ENCODE measurements around the gene CERS6. TPM values are rescaled to one million over a fixed set of nuclear protein-coding genes. Genes with fewer than 3 reads are reported as not detected.

The CERS6 gene
- total and polyA plus RNA-seq, 2 experiments from 2014 or later: 40.9 to 99.1 TPM

- 73% methylated on average over 3 of the region's 3 CpGs for WGBS (ENCODE audit: low lambda C conversion rate, missing lambda C conversion rate)
- H3K79me2 ChIP-seq: peaks cover 100% of the 10 kb centered on the region
- H3K4me3 ChIP-seq: no peak overlapping the region
- H3K27ac ChIP-seq: no peak overlapping the region
- H3K4me2 ChIP-seq: no peak overlapping the region
- H3K4me1 ChIP-seq (ENCODE audit: insufficient read depth): peaks cover 9% of the 10 kb centered on the region
- H2AFZ ChIP-seq: no peak overlapping the region
- peaks cover 32% of the 10 kb centered on the region for H4K20me1 ChIP-seq (ENCODE audit: insufficient read depth, poor library complexity, severe bottlenecking)
- no peak for DNase-seq (ENCODE audit: low spot score)
- H3K9me3 ChIP-seq (ENCODE audit: low read depth): no peaks in the 10 kb centered on the region
- TF ChIP-seq, protein P1, sequence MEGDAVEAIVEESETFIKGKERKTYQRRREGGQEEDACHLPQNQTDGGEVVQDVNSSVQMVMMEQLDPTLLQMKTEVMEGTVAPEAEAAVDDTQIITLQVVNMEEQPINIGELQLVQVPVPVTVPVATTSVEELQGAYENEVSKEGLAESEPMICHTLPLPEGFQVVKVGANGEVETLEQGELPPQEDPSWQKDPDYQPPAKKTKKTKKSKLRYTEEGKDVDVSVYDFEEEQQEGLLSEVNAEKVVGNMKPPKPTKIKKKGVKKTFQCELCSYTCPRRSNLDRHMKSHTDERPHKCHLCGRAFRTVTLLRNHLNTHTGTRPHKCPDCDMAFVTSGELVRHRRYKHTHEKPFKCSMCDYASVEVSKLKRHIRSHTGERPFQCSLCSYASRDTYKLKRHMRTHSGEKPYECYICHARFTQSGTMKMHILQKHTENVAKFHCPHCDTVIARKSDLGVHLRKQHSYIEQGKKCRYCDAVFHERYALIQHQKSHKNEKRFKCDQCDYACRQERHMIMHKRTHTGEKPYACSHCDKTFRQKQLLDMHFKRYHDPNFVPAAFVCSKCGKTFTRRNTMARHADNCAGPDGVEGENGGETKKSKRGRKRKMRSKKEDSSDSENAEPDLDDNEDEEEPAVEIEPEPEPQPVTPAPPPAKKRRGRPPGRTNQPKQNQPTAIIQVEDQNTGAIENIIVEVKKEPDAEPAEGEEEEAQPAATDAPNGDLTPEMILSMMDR (IDR thresholded peaks at IDR 0.05; ENCODE audit: poor library complexity): no peak
- TF ChIP-seq EZH2phosphoT487 (IDR thresholded peaks at IDR 0.05; ENCODE audit: low read depth, severe bottlenecking, unreplicated experiment) (no peak), EZH2 (IDR thresholded peaks at IDR 0.05; ENCODE audit: borderline replicate concordance) (no peak)
- no peaks in the 10 kb centered on the region for H3K36me3 ChIP-seq (replicated peaks; ENCODE audit: insufficient read depth, low read depth)
- H3K27me3 ChIP-seq: no peaks in the 10 kb centered on the region
- no peaks in the 10 kb centered on the region for H3K9me2 ChIP-seq (replicated peaks; ENCODE audit: insufficient read depth)
Measured at GRCh38 chr2:168503901-168504300, 47.8 kb downstream of the CERS6 start.

DNA sequence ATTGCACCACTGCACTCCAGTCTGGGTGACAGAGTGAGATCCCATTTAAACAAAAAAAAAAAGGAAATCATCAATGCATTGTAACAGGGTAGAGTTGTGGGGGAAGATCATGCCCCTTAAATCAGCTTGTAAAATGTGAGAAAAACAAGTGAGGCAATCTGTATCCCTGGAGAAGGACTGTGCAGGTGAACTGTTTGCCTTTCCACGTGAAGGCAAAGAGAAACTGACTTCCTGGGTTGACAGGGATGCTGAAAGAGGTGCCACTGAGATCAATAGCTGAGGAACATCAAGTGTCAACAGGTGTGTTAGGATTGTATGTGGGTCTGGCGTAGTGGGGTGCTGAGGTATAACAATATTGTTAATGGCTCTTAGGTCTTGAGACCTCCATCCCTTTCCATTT lies 48.3 kb downstream of the CERS6 start:
- H2AFZ ChIP-seq: no peak overlapping the region
- H3K36me3 ChIP-seq (replicated peaks; ENCODE audit: insufficient read depth, low read depth): no peaks in the 10 kb centered on the region
- 89% methylated on average over 2 of the region's 2 CpGs for WGBS (ENCODE audit: low lambda C conversion rate, missing lambda C conversion rate)
- no peak overlapping the region for H3K4me3 ChIP-seq
- TF ChIP-seq, protein P1 (IDR thresholded peaks at IDR 0.05; ENCODE audit: poor library complexity): no peak
- no peak for TF ChIP-seq EZH2 (IDR thresholded peaks at IDR 0.05; ENCODE audit: borderline replicate concordance)
- TF ChIP-seq EZH2phosphoT487 (IDR thresholded peaks at IDR 0.05; ENCODE audit: low read depth, severe bottlenecking, unreplicated experiment): no peak
- DNase-seq (ENCODE audit: low spot score): no peak
- no peak overlapping the region for H3K27ac ChIP-seq
- no peaks in the 10 kb centered on the region for H3K9me2 ChIP-seq (replicated peaks; ENCODE audit: insufficient read depth)
- peaks cover 32% of the 10 kb centered on the region for H4K20me1 ChIP-seq (ENCODE audit: insufficient read depth, poor library complexity, severe bottlenecking)
- H3K9me3 ChIP-seq (ENCODE audit: low read depth): no peaks in the 10 kb centered on the region
- no peak overlapping the region for H3K4me2 ChIP-seq
- peaks cover 9% of the 10 kb centered on the region for H3K4me1 ChIP-seq (ENCODE audit: insufficient read depth)
- peaks cover 100% of the 10 kb centered on the region for H3K79me2 ChIP-seq
- H3K27me3 ChIP-seq: no peaks in the 10 kb centered on the region

DNA sequence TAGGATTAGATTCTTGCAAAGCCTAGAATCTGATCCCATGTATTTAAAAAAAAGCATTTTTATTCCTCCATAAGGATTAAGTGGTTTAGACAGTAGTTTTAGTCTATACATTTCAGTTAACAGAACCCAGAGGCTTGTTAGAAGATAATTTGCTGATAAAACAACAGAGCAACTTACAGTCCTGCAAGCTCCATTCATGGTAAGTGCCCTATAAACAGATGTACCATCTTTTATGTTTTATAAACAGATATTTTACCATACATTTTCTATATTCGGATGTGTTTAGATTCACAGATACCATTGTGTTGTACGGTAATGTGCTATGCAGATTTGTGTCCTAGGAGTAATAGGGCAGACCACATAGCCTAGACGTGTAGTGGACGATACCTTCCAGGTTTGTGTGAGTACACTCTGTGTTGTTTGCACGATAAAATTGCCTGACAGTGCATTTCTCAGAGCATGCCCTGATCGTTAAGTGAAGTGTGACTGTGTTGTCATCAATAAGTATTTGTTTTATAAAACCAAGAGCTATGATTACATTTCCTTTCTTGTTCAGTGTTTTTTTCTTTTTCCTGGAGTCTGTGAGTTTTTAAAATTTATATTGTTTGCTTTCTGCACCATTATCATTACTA lies 54.2 kb downstream of the CERS6 start:
- H3K36me3 ChIP-seq (replicated peaks; ENCODE audit: insufficient read depth, low read depth): no peaks in the 10 kb centered on the region
- H3K9me2 ChIP-seq (replicated peaks; ENCODE audit: insufficient read depth): no peaks in the 10 kb centered on the region
- H3K4me2 ChIP-seq: no peak overlapping the region
- H3K27me3 ChIP-seq: no peaks in the 10 kb centered on the region
- peaks cover 5% of the 10 kb centered on the region for H3K4me1 ChIP-seq (ENCODE audit: insufficient read depth)
- no peak overlapping the region for H3K27ac ChIP-seq
- no peak overlapping the region for H2AFZ ChIP-seq
- no peak overlapping the region for H3K4me3 ChIP-seq
- H3K79me2 ChIP-seq: peaks cover 100% of the 10 kb centered on the region
- no peak for TF ChIP-seq EZH2 (IDR thresholded peaks at IDR 0.05; ENCODE audit: borderline replicate concordance)
- H3K9me3 ChIP-seq (ENCODE audit: low read depth): no peaks in the 10 kb centered on the region
- H4K20me1 ChIP-seq (ENCODE audit: insufficient read depth, poor library complexity, severe bottlenecking): peaks cover 38% of the 10 kb centered on the region
- 41% methylated on average over 6 of the region's 6 CpGs for WGBS (ENCODE audit: low lambda C conversion rate, missing lambda C conversion rate)
- DNase-seq (ENCODE audit: low spot score): no peak

DNA sequence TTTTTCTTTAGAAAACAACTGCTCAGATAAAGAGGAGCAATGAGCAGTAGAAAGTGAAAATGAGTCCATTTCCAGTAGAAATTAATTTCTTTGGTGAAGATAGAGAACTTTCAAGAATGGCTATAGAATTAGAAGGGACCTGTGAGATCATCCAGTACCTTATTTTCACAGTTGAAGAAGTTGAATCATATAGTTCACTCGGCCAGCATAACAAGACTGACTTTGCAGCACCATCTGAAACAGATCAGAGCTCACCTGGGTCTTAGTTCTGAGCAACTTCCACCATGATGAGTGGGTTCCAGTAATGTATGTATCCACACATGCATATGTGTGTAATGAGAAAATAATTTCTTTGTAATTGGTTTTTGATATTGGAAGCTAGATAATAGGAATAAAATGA lies 58.6 kb downstream of the CERS6 start:
- no peak overlapping the region for H2AFZ ChIP-seq
- 95% methylated on average over 1 of the region's 1 CpG for WGBS (ENCODE audit: low lambda C conversion rate, missing lambda C conversion rate)
- H3K79me2 ChIP-seq: peaks cover 99% of the 10 kb centered on the region
- no peak for DNase-seq (ENCODE audit: low spot score)
- no peaks in the 10 kb centered on the region for H3K27me3 ChIP-seq
- H3K4me3 ChIP-seq: no peak overlapping the region
- H3K36me3 ChIP-seq (replicated peaks; ENCODE audit: insufficient read depth, low read depth): no peaks in the 10 kb centered on the region
- H3K27ac ChIP-seq: no peak overlapping the region
- no peaks in the 10 kb centered on the region for H3K9me2 ChIP-seq (replicated peaks; ENCODE audit: insufficient read depth)
- no peak for TF ChIP-seq EZH2 (IDR thresholded peaks at IDR 0.05; ENCODE audit: borderline replicate concordance)
- no peak for TF ChIP-seq EZH2phosphoT487 (IDR thresholded peaks at IDR 0.05; ENCODE audit: low read depth, severe bottlenecking, unreplicated experiment)
- TF ChIP-seq, protein P1 (IDR thresholded peaks at IDR 0.05; ENCODE audit: poor library complexity): no peak
- peaks cover 16% of the 10 kb centered on the region for H4K20me1 ChIP-seq (ENCODE audit: insufficient read depth, poor library complexity, severe bottlenecking)
- no peak overlapping the region for H3K4me2 ChIP-seq
- peaks cover 7% of the 10 kb centered on the region for H3K4me1 ChIP-seq (ENCODE audit: insufficient read depth)
- H3K9me3 ChIP-seq (ENCODE audit: low read depth): no peaks in the 10 kb centered on the region
